ENCODE measurements around the gene LBR. TPM values are rescaled to one million over a fixed set of nuclear protein-coding genes. Genes with fewer than 3 reads are reported as not detected.

Gene LBR
- total RNA-seq, 1 experiment from 2014 or later, result 27.2 TPM

DNA sequence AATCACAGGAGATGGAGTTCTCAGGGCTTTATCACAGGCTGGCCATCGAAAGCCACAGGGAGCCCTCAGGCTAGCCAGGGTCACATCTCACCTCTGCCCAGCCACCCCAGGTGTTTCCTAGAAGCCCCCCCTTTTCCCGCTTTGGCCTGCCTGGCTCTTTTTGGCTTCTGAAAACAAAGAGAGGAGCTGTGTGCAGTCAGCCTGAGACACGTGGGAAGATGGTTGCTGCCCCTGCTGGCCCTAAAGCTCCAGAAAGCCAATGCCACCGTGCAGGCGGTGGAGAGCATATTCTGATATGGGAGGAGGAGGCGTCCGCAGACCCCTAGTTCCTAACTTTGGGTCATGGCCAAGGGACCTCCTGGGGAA, 18.7 kb upstream of the LBR start:
- no peak for DNase-seq (ENCODE audit: low read depth)

- no peak for DNase-seq (ENCODE audit: low read depth)
These were observed 18.1 kb upstream of the LBR start for GRCh38 chr1:225445639-225446594.

DNA sequence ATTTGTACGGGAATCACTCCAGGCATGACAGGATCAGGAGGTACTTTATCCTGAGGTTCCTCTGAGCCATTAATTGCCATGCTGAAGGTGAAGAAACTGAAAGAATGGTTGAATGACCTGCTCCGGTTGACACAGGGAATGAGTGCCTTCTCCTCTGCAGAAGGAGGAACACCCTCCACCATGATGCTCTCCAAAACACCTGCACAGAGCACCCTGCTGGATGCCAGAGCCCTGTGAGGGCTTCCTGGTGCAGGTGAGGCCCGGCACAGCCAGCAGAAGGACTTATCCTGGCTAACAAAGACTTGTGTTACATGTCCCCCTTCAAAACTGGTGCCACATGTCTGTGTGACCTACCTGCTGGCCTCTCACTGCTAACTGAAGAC, 14.3 kb upstream of the LBR start:
- DNase-seq (ENCODE audit: low read depth), result no peak

DNA sequence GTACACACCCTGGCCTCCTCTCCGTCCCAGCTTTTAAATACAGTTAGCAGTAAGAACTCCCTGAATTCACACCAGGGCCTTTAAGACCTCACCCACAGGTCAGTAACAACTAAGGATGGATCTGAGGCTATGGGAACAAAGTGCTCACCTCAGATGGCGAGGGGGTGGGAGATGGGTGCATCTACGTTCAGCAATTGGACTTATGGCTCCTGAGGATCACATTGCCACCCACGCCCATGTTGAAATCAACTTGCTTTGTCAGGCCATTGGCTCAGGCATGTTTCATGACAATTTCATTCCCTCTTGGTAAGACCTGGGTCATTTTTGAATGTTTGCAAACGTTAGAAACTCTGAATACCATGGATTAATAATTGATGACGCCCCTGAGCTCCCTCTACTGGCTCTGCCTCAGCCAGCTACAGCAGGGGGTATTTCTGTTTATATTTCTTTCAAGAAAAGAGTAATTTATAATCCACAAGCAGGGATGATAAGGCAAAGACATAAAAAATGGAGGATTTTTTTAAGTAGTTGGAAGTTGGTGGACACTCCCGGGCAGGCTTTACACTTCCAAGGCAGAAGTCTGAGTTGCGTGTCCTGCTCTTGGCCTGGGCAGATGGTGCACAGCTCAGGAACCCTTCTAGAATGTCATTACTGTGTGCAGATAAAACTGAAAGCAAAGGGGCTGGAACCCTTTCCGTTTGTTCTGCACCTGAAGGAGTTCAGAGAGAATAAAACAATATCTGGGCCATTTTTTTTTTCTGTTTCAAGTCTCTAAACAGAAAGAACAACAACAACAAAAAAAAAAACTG, 13.7 kb upstream of the LBR start:
- no peak for DNase-seq (ENCODE audit: low read depth)

- DNase-seq (ENCODE audit: low read depth), result no peak
These were observed 12.8 kb upstream of the LBR start for GRCh38 chr1:225440380-225441221.

- DNase-seq (ENCODE audit: low read depth), result no peak
These were observed 10.0 kb upstream of the LBR start for GRCh38 chr1:225437710-225438437.

DNA sequence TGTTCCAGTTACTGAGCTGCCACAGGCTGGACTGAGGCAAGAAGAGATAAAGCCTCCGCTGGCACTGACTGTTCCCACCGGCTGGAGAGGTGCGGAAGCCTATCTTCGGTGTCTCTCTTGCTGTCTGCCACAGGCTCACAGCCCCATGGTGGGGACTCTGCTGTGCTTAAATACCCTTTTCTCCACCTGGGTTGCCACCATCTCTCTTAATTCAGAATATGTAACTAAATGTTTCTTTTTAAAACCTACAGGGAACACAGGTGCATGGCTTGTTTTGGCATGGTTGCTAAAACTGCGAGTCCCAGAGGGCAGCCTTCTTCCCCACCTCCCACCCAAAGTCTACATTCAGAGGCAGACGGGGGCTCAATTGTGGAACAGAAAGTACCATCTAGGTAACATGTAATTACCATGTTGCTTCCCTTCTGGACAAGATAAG, 8.1 kb upstream of the LBR start:
- no peak for DNase-seq (ENCODE audit: low read depth)

GRCh38 chr1:225435487-225435886, 7.6 kb upstream of the LBR start:
- DNase-seq (ENCODE audit: low read depth), result no peak

DNA sequence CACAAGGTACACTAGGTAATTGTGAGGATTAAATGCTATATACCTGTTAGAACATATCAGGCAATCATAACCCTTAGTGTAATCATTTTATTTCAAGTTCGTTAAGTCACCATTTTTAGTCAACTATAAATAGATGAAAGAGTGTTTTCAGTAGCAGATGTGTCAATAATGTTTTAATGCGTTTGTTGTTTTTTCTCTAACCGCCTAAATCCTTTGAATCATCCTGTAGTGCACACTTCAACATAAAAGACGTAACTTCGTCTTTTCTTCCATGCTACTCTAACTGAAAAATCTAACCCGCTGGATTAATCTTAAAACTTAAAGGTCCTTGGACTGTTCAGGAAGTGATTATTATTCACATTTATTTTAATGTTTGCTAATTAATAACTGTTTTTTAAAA, 7.2 kb upstream of the LBR start:
- DNase-seq (ENCODE audit: low read depth), result no peak

GRCh38 chr1:225434046-225434445, 6.2 kb upstream of the LBR start:
- no peak for DNase-seq (ENCODE audit: low read depth)

DNA sequence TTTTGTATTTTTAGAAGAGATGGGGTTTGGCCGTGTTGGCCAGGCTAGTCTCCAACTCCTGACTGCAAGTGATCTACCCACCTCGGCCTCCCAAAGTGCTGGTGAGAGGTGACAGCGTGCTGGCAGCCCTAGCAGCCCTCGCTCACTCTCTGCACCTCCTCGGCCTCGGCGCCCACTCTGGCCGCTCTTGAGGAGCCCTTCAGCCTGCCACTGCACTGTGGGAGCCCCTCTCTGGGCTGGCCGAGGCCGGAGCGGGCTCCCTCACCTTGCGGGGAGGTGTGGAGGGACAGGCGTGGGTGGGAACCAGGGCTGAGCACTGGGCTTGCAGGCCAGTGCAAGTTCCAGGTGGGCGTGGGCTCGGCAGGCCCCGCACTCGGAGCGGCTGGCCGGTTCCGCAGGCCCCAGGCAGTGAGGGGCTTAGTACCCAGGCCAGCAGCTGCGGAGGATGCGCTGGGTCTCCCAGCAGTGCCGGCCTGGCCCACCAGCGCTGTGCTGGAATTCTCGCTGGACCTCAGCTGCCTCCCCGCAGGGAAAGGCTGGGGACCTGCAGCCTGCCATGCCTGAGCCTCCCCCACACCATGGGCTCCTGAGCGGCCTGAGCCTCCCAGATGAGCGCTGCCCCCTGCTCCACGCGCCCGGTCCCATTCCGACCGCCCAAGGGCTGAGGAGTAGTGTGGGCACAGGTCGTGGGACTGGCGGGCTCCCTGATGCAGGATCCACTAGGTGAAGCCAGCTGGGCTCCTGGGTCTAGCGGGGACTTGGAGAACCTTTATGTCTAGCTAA, 3.4 kb upstream of the LBR start:
- no peak for DNase-seq (ENCODE audit: low read depth)

GRCh38 chr1:225430301-225430700, 2.5 kb upstream of the LBR start:
- no peak for DNase-seq (ENCODE audit: low read depth)

- DNase-seq (ENCODE audit: low read depth), result no peak
These were observed 1.1 kb upstream of the LBR start for GRCh38 chr1:225428881-225429455.

DNA sequence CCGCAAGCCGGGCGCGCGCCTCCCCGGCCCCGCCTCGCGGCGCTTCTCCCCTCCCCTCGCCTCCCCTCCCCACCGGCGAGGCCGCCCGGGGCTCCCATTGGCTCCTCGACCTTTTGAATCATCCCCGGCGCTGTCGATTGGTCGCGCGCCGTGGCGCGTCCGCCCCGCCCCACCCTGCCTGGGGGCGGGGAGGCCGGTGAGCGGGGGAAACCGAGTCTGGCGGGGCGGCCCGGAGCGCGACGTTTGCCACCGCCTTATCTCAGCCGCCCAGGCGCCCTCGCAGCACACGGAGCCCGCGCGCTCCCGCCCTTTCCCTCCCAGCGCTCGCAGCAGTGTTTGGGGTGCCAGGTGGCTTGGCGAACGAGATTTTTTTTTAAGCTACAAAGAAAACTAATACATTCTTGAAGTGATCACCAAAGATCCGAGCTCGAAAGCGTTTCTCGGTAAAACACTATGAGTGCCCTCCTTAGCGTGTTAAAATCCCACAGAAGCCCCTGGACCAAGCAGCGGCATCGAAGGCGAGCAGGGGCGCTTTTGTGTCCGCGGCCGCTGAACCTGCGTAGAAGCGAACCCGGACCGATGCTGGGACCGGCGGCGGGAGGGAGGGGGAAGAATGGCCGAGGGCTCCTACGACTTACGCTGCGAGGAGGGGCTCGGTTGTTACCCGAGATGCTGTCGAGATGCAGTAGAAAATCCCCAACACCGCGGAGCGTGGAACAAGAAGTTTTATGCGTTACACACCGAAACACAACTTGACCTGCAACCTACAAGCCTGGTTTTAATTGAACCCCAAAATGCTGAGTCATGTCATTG, 436 bp upstream of the LBR start:
- peak; percentile 83 for DNase-seq (ENCODE audit: low read depth)

- DNase-seq (ENCODE audit: low read depth), result peak; percentile 30
These were observed 1.2 kb downstream of the LBR start for GRCh38 chr1:225426395-225427234.

GRCh38 chr1:225425201-225425786, 2.5 kb downstream of the LBR start:
- DNase-seq (ENCODE audit: low read depth), result peak; percentile 41

DNA sequence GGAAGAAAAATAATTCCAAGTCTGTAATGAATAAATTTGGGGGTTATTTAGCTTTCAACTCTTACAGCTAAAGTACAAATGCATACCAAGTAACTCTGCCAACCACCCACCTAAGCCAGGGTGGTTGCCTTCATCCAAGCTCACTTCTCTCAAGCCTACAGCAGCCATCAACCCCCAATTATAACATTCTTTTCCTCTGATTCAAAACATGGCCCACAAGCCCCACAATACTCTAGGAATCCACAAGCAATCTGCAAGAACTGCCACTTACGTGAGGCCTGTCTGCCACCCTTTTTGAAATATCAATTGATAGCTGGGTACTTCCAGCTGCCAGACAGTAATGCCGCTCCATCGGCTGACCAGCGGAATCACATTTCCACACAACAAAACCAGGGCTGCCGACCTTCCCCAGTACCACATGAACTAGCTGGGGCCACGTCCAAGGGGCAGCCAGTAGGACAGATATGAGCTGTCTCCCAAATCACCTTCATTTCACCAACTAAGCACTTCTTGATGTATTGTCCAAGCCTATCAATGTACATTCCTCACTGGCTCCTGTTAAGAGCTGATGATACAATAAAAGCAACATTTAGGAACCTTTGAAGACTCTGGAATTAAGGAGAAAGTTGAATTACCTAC, 3.2 kb downstream of the LBR start:
- DNase-seq (ENCODE audit: low read depth), result peak; percentile 61
